SK-N-SH treated with all-trans-retinoic acid at 6 μM for 48 hours (cell line): ENCODE measurements around the gene TUT7.

Source experiments
- CSDC2 ChIP-seq: fragments of 250-450 bp; sonication (Bioruptor Pico); IDR thresholded peaks from 2 replicates; pipeline ENCODE4 v1.5.0; 2020; ENCODE audit warnings: mild to moderate bottlenecking, moderate library complexity
- ESRRG ChIP-seq: fragments of 250-450 bp; sonication (Bioruptor Pico); IDR thresholded peaks from 2 replicates; pipeline ENCODE4 v1.6.1; 2021; ENCODE audit warnings: mild to moderate bottlenecking
- PATZ1 ChIP-seq: fragments of 250-450 bp; sonication (Bioruptor Pico); IDR thresholded peaks from 2 replicates; pipeline ENCODE4 v1.8.0; 2020; ENCODE audit warnings: mild to moderate bottlenecking, moderate library complexity, borderline replicate concordance
- PPARA ChIP-seq: fragments of 250-450 bp; sonication (Bioruptor Pico); IDR thresholded peaks from 2 replicates; pipeline ENCODE4 v1.5.0; 2020; ENCODE audit warnings: mild to moderate bottlenecking, borderline replicate concordance
- RARB ChIP-seq: fragments of 250-450 bp; sonication (Bioruptor Pico); IDR thresholded peaks from 2 replicates; pipeline ENCODE4 v1.8.0; 2021; ENCODE audit warnings: mild to moderate bottlenecking, moderate library complexity

GRCh38 chr9:86355814-86356213 lies 1.6 kb upstream of the TUT7 start:
- TF ChIP-seq CSDC2 (CRISPR knock-in tag), result no peak
- TF ChIP-seq RARB (CRISPR knock-in tag), result no peak
- TF ChIP-seq ESRRG, result no peak
- TF ChIP-seq PATZ1, result no peak
- no peak for TF ChIP-seq PPARA (CRISPR knock-in tag)
